Esophagus muscularis mucosa (tissue), 4 donors: ENCODE results near the gene CDC42EP2. TPM values are rescaled to one million over a fixed set of nuclear protein-coding genes. Genes with fewer than 3 reads are reported as not detected.

Experiments
- DNase-seq: peaks from one replicate; pipeline ENCODE4 v3.0.0-alpha.2; 2017; ENCODE audit errors: extremely low spot score
- H3K27ac ChIP-seq, 4 donors: fragments of 200-600 bp; sonication (generic); replicated peaks in 1 of 4; 1 replicate in 3 of 4; 2 replicates in 1 of 4; pipeline ENCODE4 v1.5.1; 2016 to 2019; ENCODE audit warnings: mild to moderate bottlenecking in 1 of 4
- H3K27me3 ChIP-seq, 4 donors: fragments of 200-600 bp; sonication (generic); one replicate each; pipeline versions ENCODE4 v1.5.1 to v1.6.0; 2016 to 2019
- H3K36me3 ChIP-seq, 4 donors: fragments of 200-600 bp; sonication (generic); one replicate each; pipeline ENCODE4 v1.5.1; 2016 to 2019
- H3K4me1 ChIP-seq, 4 donors: fragments of 200-600 bp; sonication (generic); one replicate each; pipeline ENCODE4 v1.5.1; 2016 to 2019
- H3K4me3 ChIP-seq, 4 donors: fragments of 200-600 bp; sonication (generic); 1 replicate in 2 of 4; 2 replicates in 2 of 4; pipeline ENCODE4 v1.5.1; 2016 to 2019; ENCODE audit warnings: mild to moderate bottlenecking in 4 of 4, moderate library complexity in 1 of 4
- H3K9me3 ChIP-seq, 4 donors: fragments of 200-600 bp; sonication (generic); 1 replicate in 3 of 4; 2 replicates in 1 of 4; pipeline ENCODE4 v1.5.1; 2016 to 2019
- CTCF ChIP-seq, 3 experiments: fragments of 200-600 bp in 2 of 3; fragments of 450-650 bp in 1 of 3; sonication (generic) in 2 of 3; IDR thresholded peaks; one replicate each; pipeline ENCODE4 v1.5.1; 2017 to 2019; ENCODE audit warnings: antibody characterized with exemption in 3 of 3, mild to moderate bottlenecking in 2 of 3, moderate library complexity in 1 of 3
- EP300 ChIP-seq: sonication (generic); formaldehyde crosslinking; IDR thresholded peaks from one replicate; pipeline ENCODE4 v1.6.1; 2017; ENCODE audit warnings: antibody characterized with exemption
- POLR2A ChIP-seq: fragments of 450-650 bp; IDR thresholded peaks from one replicate; pipeline ENCODE4 v1.6.1; 2017; ENCODE audit warnings: antibody characterized with exemption, moderate library complexity, mild to moderate bottlenecking, low read depth
- POLR2AphosphoS5 ChIP-seq, 2 donors: sonication (generic); formaldehyde crosslinking; IDR thresholded peaks; one replicate each; pipeline ENCODE4 v1.6.1; 2017; ENCODE audit warnings: antibody characterized with exemption in 2 of 2
- WGBS: methylation state at CpG from one replicate; pipeline ENCODE4 v1.1.5; 2018; 5-methylcytosine and 5-hydroxymethylcytosine counted together
- intact Hi-C: fragments of 100-400 bp; cut with DNase I; formaldehyde crosslinking; loops from one replicate; pipeline ENCODE4 v1.15.1; 2023
- total RNA-seq, 4 donors: library from RNA; depleted of rRNA; stranded (reverse); fragments of >200 nt; gene quantifications; one replicate each; pipeline versions ENCODE4 v1.1.0 to v1.2.1, GENCODE V29; 2016

CDC42EP2 gene
- total RNA-seq, 4 donors from 2014 or later: 39.9 to 90.1 (median 54.4) TPM

GRCh38 chr11:65295001-65295400, 19.7 kb upstream of the CDC42EP2 start:
- Histone ChIP-seq H3K27me3 (no peaks in the 10 kb centered on the region), H3K4me1 (peaks cover 89 to 100% (median 100%) of the 10 kb centered on the region in 4 donors), H3K27ac (peak overlapping the region; percentile 92 to 97 (median 94)), H3K9me3 (no peaks in the 10 kb centered on the region), H3K36me3 (peaks cover 0 to 28% (median 12%) of the 10 kb centered on the region in 4 donors), H3K4me3 (peak overlapping the region in 2 of 4 donors; percentile 40 to 42)
- TF ChIP-seq CTCF (IDR thresholded peaks at IDR 0.05) (no peak), EP300 (no peak), POLR2A (no peak), POLR2AphosphoS5 (IDR thresholded peaks at IDR 0.05) (no peak)
- DNase-seq: no peak
- intact Hi-C loops: no loop called here
- 83% methylated on average over 11 of the region's 11 CpGs for WGBS

GRCh38 chr11:65295571-65296341, 18.9 kb upstream of the CDC42EP2 start:
- Histone ChIP-seq H3K9me3 (no peaks in the 10 kb centered on the region), H3K4me1 (peaks cover 81 to 95% (median 95%) of the 10 kb centered on the region in 4 donors), H3K4me3 (peak overlapping the region in 1 of 4 donors; percentile 3), H3K36me3 (peaks cover 0 to 28% (median 12%) of the 10 kb centered on the region in 4 donors), H3K27ac (peak overlapping the region; percentile 92 to 97 (median 94)), H3K27me3 (no peaks in the 10 kb centered on the region)
- no peak for TF ChIP-seq CTCF (IDR thresholded peaks at IDR 0.05)
- no peak for TF ChIP-seq POLR2A
- TF ChIP-seq EP300: no peak
- no peak for TF ChIP-seq POLR2AphosphoS5 (IDR thresholded peaks at IDR 0.05)
- intact Hi-C loops: no loop called here
- WGBS: 87% methylated on average over 11 of the region's 11 CpGs
- DNase-seq: no peak

- Histone ChIP-seq H3K36me3 (peaks cover 0 to 28% (median 12%) of the 10 kb centered on the region in 4 donors), H3K4me1 (peaks cover 78 to 95% (median 92%) of the 10 kb centered on the region in 4 donors), H3K4me3 (no peak overlapping the region), H3K27ac (peak overlapping the region; percentile 92 to 97 (median 94)), H3K9me3 (no peaks in the 10 kb centered on the region), H3K27me3 (no peaks in the 10 kb centered on the region)
- WGBS: 86% methylated on average over 12 of the region's 12 CpGs
- intact Hi-C loops: no loop called here
- peak in 1 of 2 donors; percentile 41 for TF ChIP-seq POLR2AphosphoS5 (IDR thresholded peaks at IDR 0.05)
- TF ChIP-seq POLR2A: no peak
- no peak for DNase-seq
Measured at GRCh38 chr11:65297026-65297672, 17.5 kb upstream of the CDC42EP2 start.

GRCh38 chr11:65298131-65298535, 16.5 kb upstream of the CDC42EP2 start:
- Histone ChIP-seq H3K27ac (peak overlapping the region; percentile 92 to 97 (median 94)), H3K27me3 (no peaks in the 10 kb centered on the region), H3K36me3 (peaks cover 0 to 28% (median 12%) of the 10 kb centered on the region in 4 donors), H3K9me3 (no peaks in the 10 kb centered on the region), H3K4me3 (peak overlapping the region; percentile 10 to 22 (median 16)), H3K4me1 (peaks cover 73 to 94% (median 88%) of the 10 kb centered on the region in 4 donors)
- WGBS: no CpG with 5 or more reads among the region's 8 CpGs
- TF ChIP-seq POLR2AphosphoS5 (IDR thresholded peaks at IDR 0.05) (peak; percentile 67 to 83), CTCF (IDR thresholded peaks at IDR 0.05) (no peak), EP300 (peak; percentile 15)
- DNase-seq: no peak
- intact Hi-C loops: no loop called here

- no peak for DNase-seq
- intact Hi-C loops: no loop called here
- peak overlapping the region; percentile 92 to 97 (median 94) for H3K27ac ChIP-seq
- peaks cover 0 to 30% (median 12%) of the 10 kb centered on the region in 4 donors for H3K36me3 ChIP-seq
- H3K9me3 ChIP-seq: no peaks in the 10 kb centered on the region
- H3K4me3 ChIP-seq: peak overlapping the region; percentile 10 to 22 (median 16)
- H3K4me1 ChIP-seq: peaks cover 67 to 89% (median 82%) of the 10 kb centered on the region in 4 donors
- 37% methylated on average over 12 of the region's 12 CpGs for WGBS
- TF ChIP-seq EP300: no peak
- no peak for TF ChIP-seq CTCF (IDR thresholded peaks at IDR 0.05)
- no peak for TF ChIP-seq POLR2A
- TF ChIP-seq POLR2AphosphoS5 (IDR thresholded peaks at IDR 0.05): peak in 1 of 2 donors; percentile 71
- no peaks in the 10 kb centered on the region for H3K27me3 ChIP-seq
Measured at GRCh38 chr11:65298655-65299179, 15.9 kb upstream of the CDC42EP2 start.
